GM19395 (cell line): Measurements from ENCODE around the gene MATN4.

Experiments
- ATAC-seq: cut with Tn5 transposase; IDR thresholded peaks from one replicate; pipeline ENCODE4 v1.9.1; 2021; ENCODE audit warnings: mild to moderate bottlenecking, moderate library complexity; ENCODE audit not compliant: unreplicated experiment

Gene MATN4

GRCh38 chr20:45293041-45294002 is 14.8 kb downstream of the MATN4 start:
- ATAC-seq = peak; percentile 76

GRCh38 chr20:45292343-45292742 is 15.8 kb downstream of the MATN4 start:
- ATAC-seq = no peak

- no peak for ATAC-seq
Measured at GRCh38 chr20:45291526-45291925, 16.6 kb downstream of the MATN4 start.

- ATAC-seq = no peak
Measured at GRCh38 chr20:45290677-45291355, 17.3 kb downstream of the MATN4 start.

GRCh38 chr20:45289942-45290676 is 18.0 kb downstream of the MATN4 start:
- ATAC-seq = no peak

GRCh38 chr20:45288860-45289259 is 19.2 kb downstream of the MATN4 start:
- no peak for ATAC-seq

- ATAC-seq = no peak
Measured at GRCh38 chr20:45288376-45288775, 19.7 kb downstream of the MATN4 start.

- no peak for ATAC-seq
Measured at GRCh38 chr20:45283551-45284057, 24.5 kb downstream of the MATN4 start.

- no peak for ATAC-seq
Measured at GRCh38 chr20:45282700-45283550, 25.2 kb downstream of the MATN4 start.

- ATAC-seq = no peak
Measured at GRCh38 chr20:45279992-45280391, 28.1 kb downstream of the MATN4 start.

GRCh38 chr20:45275338-45275737 is 32.8 kb downstream of the MATN4 start:
- no peak for ATAC-seq

GRCh38 chr20:45269754-45270270 is 38.3 kb downstream of the MATN4 start:
- ATAC-seq = no peak

GRCh38 chr20:45269056-45269455 is 39.0 kb downstream of the MATN4 start:
- no peak for ATAC-seq

GRCh38 chr20:45268531-45268930 is 39.6 kb downstream of the MATN4 start:
- no peak for ATAC-seq

- ATAC-seq = no peak
Measured at GRCh38 chr20:45266977-45267376, 41.1 kb downstream of the MATN4 start.

- ATAC-seq = no peak
Measured at GRCh38 chr20:45263556-45264266, 44.4 kb downstream of the MATN4 start.

GRCh38 chr20:45258664-45259063 is 49.4 kb downstream of the MATN4 start:
- no peak for ATAC-seq

GRCh38 chr20:45258259-45258658 is 49.8 kb downstream of the MATN4 start:
- no peak for ATAC-seq

- ATAC-seq = no peak
Measured at GRCh38 chr20:45257711-45258110, 50.4 kb downstream of the MATN4 start.
